GM23248 (cell line): ENCODE measurements around the gene C4orf51. TPM values are rescaled to one million over a fixed set of nuclear protein-coding genes. Genes with fewer than 3 reads are reported as not detected.

Experiments used
- DNase-seq: peaks from one replicate; pipeline ENCODE4 v3.0.0-alpha.2; 2015
- H2AFZ ChIP-seq: fragments of 200-600 bp; sonication (generic); 2 replicates; pipeline ENCODE4 v1.6.1; 2016; ENCODE audit warnings: antibody characterized with exemption
- H3F3A ChIP-seq: fragments of 200-600 bp; sonication (generic); 2 replicates; pipeline ENCODE4 v1.6.1; 2016; ENCODE audit warnings: mild to moderate bottlenecking, antibody characterized with exemption, mixed run types; ENCODE audit not compliant: insufficient read depth
- H3K27ac ChIP-seq: fragments of 200-600 bp; sonication (generic); 2 replicates; pipeline ENCODE4 v1.5.1; 2016; ENCODE audit warnings: mild to moderate bottlenecking
- H3K27me3 ChIP-seq: fragments of 200-600 bp; sonication (generic); replicated peaks from 2 replicates; pipeline ENCODE4 v1.6.1; 2016; ENCODE audit warnings: mild to moderate bottlenecking; ENCODE audit not compliant: insufficient read depth
- H3K36me3 ChIP-seq: fragments of 200-600 bp; sonication (generic); 2 replicates; pipeline ENCODE4 v1.6.1; 2016; ENCODE audit warnings: low read depth, mild to moderate bottlenecking
- H3K4me1 ChIP-seq: fragments of 200-600 bp; sonication (generic); 2 replicates; pipeline ENCODE4 v1.6.1; 2016; ENCODE audit warnings: mild to moderate bottlenecking; ENCODE audit not compliant: insufficient read depth
- H3K4me2 ChIP-seq: fragments of 200-600 bp; sonication (generic); one replicate; pipeline ENCODE4 v1.6.1; 2016; ENCODE audit warnings: mild to moderate bottlenecking; ENCODE audit not compliant: unreplicated experiment
- H3K4me3 ChIP-seq: fragments of 200-600 bp; sonication (generic); 2 replicates; pipeline ENCODE4 v1.5.1; 2016; ENCODE audit warnings: mild to moderate bottlenecking
- H3K79me2 ChIP-seq: fragments of 200-600 bp; sonication (generic); 2 replicates; pipeline ENCODE4 v1.6.1; 2016; ENCODE audit warnings: mild to moderate bottlenecking; ENCODE audit not compliant: insufficient read depth
- H3K9ac ChIP-seq: fragments of 200-600 bp; sonication (generic); 2 replicates; pipeline ENCODE4 v1.6.1; 2016; ENCODE audit warnings: mild to moderate bottlenecking
- H3K9me2 ChIP-seq: fragments of 200-600 bp; sonication (generic); 2 replicates; pipeline ENCODE4 v1.6.1; 2016; ENCODE audit warnings: mixed run types, mild to moderate bottlenecking, moderate library complexity; ENCODE audit not compliant: insufficient read depth
- H3K9me3 ChIP-seq: fragments of 200-600 bp; sonication (generic); one replicate; pipeline ENCODE4 v1.6.1; 2017; ENCODE audit warnings: low read depth
- H4K20me1 ChIP-seq: fragments of 200-600 bp; sonication (generic); 2 replicates; pipeline ENCODE4 v1.6.0; 2016; ENCODE audit not compliant: insufficient read depth
- EZH2 ChIP-seq: fragments of 200-600 bp; sonication (generic); IDR thresholded peaks from 2 replicates; pipeline ENCODE4 v1.6.1; 2018; ENCODE audit warnings: antibody characterized with exemption, mild to moderate bottlenecking; ENCODE audit not compliant: insufficient read depth, poor library complexity, severe bottlenecking
- EZH2phosphoT487 ChIP-seq: fragments of 200-600 bp; sonication (generic); IDR thresholded peaks from 2 replicates; pipeline ENCODE4 v1.6.1; 2018; ENCODE audit warnings: antibody characterized with exemption, moderate library complexity, mild to moderate bottlenecking, low read depth; ENCODE audit not compliant: insufficient read depth
- WGBS, 2 experiments: methylation state at CpG; one replicate each; pipeline ENCODE4 v1.1.6; 2015 to 2017; ENCODE audit warnings: low lambda C conversion rate in 2 of 2, low coverage in 1 of 2; ENCODE audit errors: missing lambda C conversion rate in 2 of 2; 5-methylcytosine and 5-hydroxymethylcytosine counted together
- in situ Hi-C: fragments of 300-500 bp; cut with MboI; formaldehyde crosslinking; loops from 2 replicates; pipeline ENCODE4 v1.15.0; 2020
- polyA plus RNA-seq: library from polyadenylated mRNA; unstranded; fragments of >200 nt; fragmentation: Nextera tagmentation; extraction: Ambion mirVana; gene quantifications from 2 replicates; pipeline ENCODE4 v1.2.1, GENCODE V29; 2016
- total RNA-seq: library from RNA; depleted of rRNA; stranded (reverse); fragments of >200 nt; shearing (Covaris generic); gene quantifications from 2 replicates; pipeline ENCODE4 v1.2.3, GENCODE V29; 2014

Gene C4orf51
- total and polyA plus RNA-seq, 2 experiments from 2014 or later, result not detected

DNA sequence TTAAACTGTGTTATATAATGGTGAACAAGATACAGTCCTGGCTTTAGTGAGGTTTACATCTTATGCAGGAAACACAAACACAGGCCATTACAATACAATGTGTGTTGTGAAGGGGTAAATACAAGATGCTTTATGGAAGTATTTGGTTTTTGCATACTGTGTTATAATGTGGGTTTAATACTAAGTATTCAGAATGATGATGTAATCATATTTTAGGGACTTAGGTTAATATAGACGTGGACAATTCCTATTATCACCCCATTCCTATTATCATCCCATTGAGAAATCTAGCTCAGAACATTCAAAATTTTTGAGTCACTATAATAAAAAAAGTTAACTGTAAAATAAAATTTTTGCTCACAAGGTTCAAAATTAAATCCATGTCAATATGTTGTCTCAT is 36.7 kb upstream of the C4orf51 start:
- TF ChIP-seq EZH2phosphoT487 (no peak), EZH2 (no peak)
- H3K4me1 ChIP-seq, result peaks cover 8% of the 10 kb centered on the region; the same call in 1 of the 2 replicates
- H3K4me2 ChIP-seq, result no peak overlapping the region
- no peaks in the 10 kb centered on the region for H3K9me2 ChIP-seq
- H4K20me1 ChIP-seq, result no peaks in the 10 kb centered on the region
- H3K4me3 ChIP-seq, result no peak overlapping the region
- H2AFZ ChIP-seq, result no peak overlapping the region
- no peaks in the 10 kb centered on the region for H3K27me3 ChIP-seq
- 95 to 98% methylated on average over 1 of the region's 1 CpG for WGBS, 2 experiments
- H3F3A ChIP-seq, result peaks cover 13% of the 10 kb centered on the region; the same call in 1 of the 2 replicates
- in situ Hi-C loops, result no loop called here
- no peaks in the 10 kb centered on the region for H3K9me3 ChIP-seq
- no peak overlapping the region for H3K9ac ChIP-seq
- no peak overlapping the region for H3K27ac ChIP-seq
- H3K79me2 ChIP-seq, result no peaks in the 10 kb centered on the region
- no peaks in the 10 kb centered on the region for H3K36me3 ChIP-seq
- DNase-seq, result no peak

DNA sequence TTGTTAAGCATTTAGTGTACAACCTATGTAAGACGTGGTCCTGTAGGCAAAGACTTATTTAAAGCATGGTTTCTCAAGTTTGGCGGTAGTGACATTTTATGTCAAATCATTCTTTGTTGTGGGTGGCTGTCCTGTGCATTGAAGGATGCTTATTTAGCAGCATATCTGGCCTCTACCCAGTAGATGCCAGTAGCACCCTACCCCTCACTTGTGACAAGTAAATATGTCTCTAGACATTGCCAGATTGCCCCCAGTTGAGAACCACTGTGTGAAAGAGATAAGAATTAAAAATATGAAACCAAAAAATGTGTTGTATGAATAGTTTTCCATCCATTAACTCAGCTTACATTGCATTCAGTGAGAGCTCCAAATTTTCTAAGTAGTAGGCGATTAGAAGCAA is 35.2 kb upstream of the C4orf51 start:
- no peaks in the 10 kb centered on the region for H3K27me3 ChIP-seq
- TF ChIP-seq EZH2 (no peak), EZH2phosphoT487 (no peak)
- H3K4me1 ChIP-seq, result peaks cover 5% of the 10 kb centered on the region; the same call in 1 of the 2 replicates
- H3K4me3 ChIP-seq, result no peak overlapping the region
- H3K27ac ChIP-seq, result no peak overlapping the region
- peaks cover 8% of the 10 kb centered on the region; the same call in 1 of the 2 replicates for H3F3A ChIP-seq
- no peaks in the 10 kb centered on the region for H3K79me2 ChIP-seq
- no peak overlapping the region for H2AFZ ChIP-seq
- 98% methylated on average over 3 of the region's 3 CpGs for WGBS, 2 experiments
- H3K9ac ChIP-seq, result no peak overlapping the region
- no peak for DNase-seq
- no peaks in the 10 kb centered on the region for H3K9me2 ChIP-seq
- H3K36me3 ChIP-seq, result no peaks in the 10 kb centered on the region
- in situ Hi-C loops, result no loop called here
- no peak overlapping the region for H3K4me2 ChIP-seq
- H3K9me3 ChIP-seq, result no peaks in the 10 kb centered on the region
- no peaks in the 10 kb centered on the region for H4K20me1 ChIP-seq

DNA sequence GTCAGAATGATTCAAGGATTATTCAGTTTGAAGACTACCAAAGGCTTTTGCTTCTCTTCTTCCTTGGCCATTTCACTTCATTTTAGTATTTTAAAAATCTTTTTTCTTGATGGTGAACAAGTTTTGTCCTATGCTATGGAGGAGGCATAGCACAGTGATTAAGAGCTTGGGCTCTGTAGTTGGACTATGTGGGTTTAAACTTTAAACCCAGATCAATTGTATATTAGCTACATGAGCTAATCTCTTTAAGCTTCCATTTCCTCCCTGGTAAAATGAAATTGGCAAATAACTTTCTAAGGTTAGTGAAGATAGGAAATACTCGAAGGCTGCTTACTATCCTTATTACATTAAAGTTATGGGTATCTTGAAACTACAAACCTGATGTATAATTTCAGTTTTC is 23.8 kb upstream of the C4orf51 start:
- H3K4me1 ChIP-seq, result no peaks in the 10 kb centered on the region
- DNase-seq, result no peak
- WGBS, 2 experiments, result 41 to 50% methylated on average over 1 of the region's 1 CpG

DNA sequence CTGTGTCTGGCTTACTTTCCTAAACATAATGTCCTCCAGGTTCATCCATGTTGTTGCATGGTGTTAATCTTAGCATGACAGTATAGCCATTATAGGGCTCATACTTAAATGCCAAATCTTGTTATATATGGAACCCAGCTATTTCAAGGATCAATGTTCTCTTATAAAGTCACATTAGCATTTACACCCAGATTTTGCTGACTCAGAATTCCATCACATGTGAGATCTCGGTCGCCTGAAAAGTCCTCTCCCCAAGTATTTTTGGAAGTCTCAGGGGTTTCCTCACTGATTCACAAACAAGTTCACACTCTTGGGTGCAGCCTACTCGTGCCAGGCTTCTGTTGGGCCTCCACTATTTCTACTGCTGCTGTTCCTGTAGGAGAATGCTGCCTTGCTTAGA is 19.9 kb upstream of the C4orf51 start:
- no peaks in the 10 kb centered on the region for H3K9me2 ChIP-seq
- H3K36me3 ChIP-seq, result 0 out of 2 replicates have a peak, but pooled peaks cover 2% of the 10 kb centered on the region
- H3K9ac ChIP-seq, result no peak overlapping the region
- H3F3A ChIP-seq, result no peaks in the 10 kb centered on the region
- H3K9me3 ChIP-seq, result no peaks in the 10 kb centered on the region
- no peak overlapping the region for H3K27ac ChIP-seq
- in situ Hi-C loops, result no loop called here
- no peaks in the 10 kb centered on the region for H3K79me2 ChIP-seq
- no peaks in the 10 kb centered on the region for H4K20me1 ChIP-seq
- no peak for DNase-seq
- TF ChIP-seq EZH2phosphoT487, result no peak
- TF ChIP-seq EZH2, result no peak
- WGBS, 2 experiments, result 87 to 95% methylated on average over 3 of the region's 3 CpGs
- no peak overlapping the region for H3K4me2 ChIP-seq
- no peaks in the 10 kb centered on the region for H3K4me1 ChIP-seq
- no peaks in the 10 kb centered on the region for H3K27me3 ChIP-seq
- H3K4me3 ChIP-seq, result no peak overlapping the region
- H2AFZ ChIP-seq, result no peak overlapping the region

More for the DNA sequence above, 23.8 kb upstream of the C4orf51 start:
- H3K27ac ChIP-seq, result no peak overlapping the region
- no peaks in the 10 kb centered on the region for H3K79me2 ChIP-seq
- H3K36me3 ChIP-seq, result peaks cover 15% of the 10 kb centered on the region; the same call in 1 of the 2 replicates
- no peak overlapping the region for H3K4me2 ChIP-seq
- no peaks in the 10 kb centered on the region for H4K20me1 ChIP-seq
- H3K27me3 ChIP-seq, result no peaks in the 10 kb centered on the region
- no peaks in the 10 kb centered on the region for H3K9me2 ChIP-seq
- H3K9ac ChIP-seq, result no peak overlapping the region
- H3K4me3 ChIP-seq, result no peak overlapping the region
- no peaks in the 10 kb centered on the region for H3F3A ChIP-seq
- no peaks in the 10 kb centered on the region for H3K9me3 ChIP-seq
- H2AFZ ChIP-seq, result no peak overlapping the region
- in situ Hi-C loops, result no loop called here
- TF ChIP-seq EZH2, result no peak
- no peak for TF ChIP-seq EZH2phosphoT487

DNA sequence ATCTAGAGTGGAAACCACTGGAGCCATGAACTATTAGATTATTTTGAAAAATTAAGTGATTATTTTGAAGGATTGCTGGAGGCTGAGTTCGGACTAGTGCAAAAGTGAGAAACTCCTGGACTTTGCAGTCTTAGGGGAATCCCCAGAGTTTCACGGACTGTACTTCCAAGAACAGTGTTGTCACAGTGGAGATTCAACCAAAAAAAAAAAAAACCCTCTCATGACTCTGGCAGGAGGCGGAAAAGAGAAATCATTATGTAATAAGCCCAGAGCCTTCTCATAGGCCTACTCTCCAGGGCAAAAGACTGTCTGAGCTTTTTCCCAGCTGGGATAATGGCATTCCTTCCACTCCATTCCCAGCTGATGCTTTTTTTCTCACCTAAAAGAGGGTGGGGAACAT is 16.8 kb upstream of the C4orf51 start:
- no peak overlapping the region for H3K27ac ChIP-seq
- 64 to 72% methylated on average over 3 of the region's 3 CpGs for WGBS, 2 experiments
- H3K9me2 ChIP-seq, result no peaks in the 10 kb centered on the region
- no peaks in the 10 kb centered on the region for H3K4me1 ChIP-seq
- in situ Hi-C loops, result no loop called here
- no peak overlapping the region for H3K4me2 ChIP-seq
- TF ChIP-seq EZH2phosphoT487 (no peak), EZH2 (no peak)
- no peaks in the 10 kb centered on the region for H3K36me3 ChIP-seq
- H3K79me2 ChIP-seq, result no peaks in the 10 kb centered on the region
- H2AFZ ChIP-seq, result no peak overlapping the region
- no peaks in the 10 kb centered on the region for H3K9me3 ChIP-seq
- H3K9ac ChIP-seq, result no peak overlapping the region
- no peaks in the 10 kb centered on the region for H3F3A ChIP-seq
- H3K4me3 ChIP-seq, result no peak overlapping the region
- no peaks in the 10 kb centered on the region for H3K27me3 ChIP-seq
- H4K20me1 ChIP-seq, result no peaks in the 10 kb centered on the region
- no peak for DNase-seq
